GM10248 (cell line): Measurements from ENCODE around the gene FALEC.

Experiments used
- CTCF ChIA-PET: fragments of 300-600 bp; sonication (Branson Sonifier 250); formaldehyde crosslinking; extraction: SDS; loops from one replicate; lab custom pipeline; 2021; ENCODE audit warnings: antibody characterized with exemption; lab: Yijun Ruan, JAX
- POLR2A ChIA-PET: fragments of 350-650 bp; sonication (Branson Sonifier 250); formaldehyde crosslinking; extraction: SDS; loops from one replicate; lab custom pipeline; 2020; ENCODE audit warnings: antibody characterized with exemption; lab: Yijun Ruan, JAX
- DNase-seq: peaks from one replicate; pipeline ENCODE4 v3.0.0; 2012; ENCODE audit errors: extremely low spot score
- TF ChIP-seq, protein P1 (sequence below): IDR thresholded peaks from 2 replicates; pipeline ENCODE4 v1.5.1; 2012; ENCODE audit warnings: mild to moderate bottlenecking, low read depth; ENCODE audit errors: extremely low read depth, missing control alignments, control extremely low read depth

FALEC gene

DNA sequence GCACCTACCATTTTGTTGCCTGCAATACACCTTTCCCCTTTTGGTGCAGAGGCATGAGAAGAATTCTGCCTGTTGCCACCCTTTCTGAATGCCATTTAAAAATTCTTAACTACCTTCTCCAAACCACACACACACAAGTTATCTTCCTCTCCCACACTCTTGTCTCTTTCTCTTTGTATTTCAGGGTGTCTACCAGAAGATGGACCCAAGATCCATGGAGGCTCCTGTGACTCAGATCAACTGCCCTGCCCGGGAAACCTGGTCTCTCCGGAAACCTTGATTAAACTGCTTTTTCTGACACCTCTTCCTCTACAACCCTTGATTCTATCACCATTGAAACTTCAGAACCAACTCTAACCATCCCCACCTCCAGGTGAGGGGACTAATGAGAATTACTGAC lies 30.7 kb upstream of the FALEC start:
- POLR2A ChIA-PET, result interaction anchor here (0.7 kb wide), 1 partner anchor 87 kb away, joined by 10 read pairs; no protein-coding TSS in a partner anchor
- TF ChIP-seq, protein P1, sequence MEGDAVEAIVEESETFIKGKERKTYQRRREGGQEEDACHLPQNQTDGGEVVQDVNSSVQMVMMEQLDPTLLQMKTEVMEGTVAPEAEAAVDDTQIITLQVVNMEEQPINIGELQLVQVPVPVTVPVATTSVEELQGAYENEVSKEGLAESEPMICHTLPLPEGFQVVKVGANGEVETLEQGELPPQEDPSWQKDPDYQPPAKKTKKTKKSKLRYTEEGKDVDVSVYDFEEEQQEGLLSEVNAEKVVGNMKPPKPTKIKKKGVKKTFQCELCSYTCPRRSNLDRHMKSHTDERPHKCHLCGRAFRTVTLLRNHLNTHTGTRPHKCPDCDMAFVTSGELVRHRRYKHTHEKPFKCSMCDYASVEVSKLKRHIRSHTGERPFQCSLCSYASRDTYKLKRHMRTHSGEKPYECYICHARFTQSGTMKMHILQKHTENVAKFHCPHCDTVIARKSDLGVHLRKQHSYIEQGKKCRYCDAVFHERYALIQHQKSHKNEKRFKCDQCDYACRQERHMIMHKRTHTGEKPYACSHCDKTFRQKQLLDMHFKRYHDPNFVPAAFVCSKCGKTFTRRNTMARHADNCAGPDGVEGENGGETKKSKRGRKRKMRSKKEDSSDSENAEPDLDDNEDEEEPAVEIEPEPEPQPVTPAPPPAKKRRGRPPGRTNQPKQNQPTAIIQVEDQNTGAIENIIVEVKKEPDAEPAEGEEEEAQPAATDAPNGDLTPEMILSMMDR, result no peak
- DNase-seq, result no peak
- CTCF ChIA-PET, result interaction anchor here (1.7 kb wide), 1 partner anchor 76 kb away, joined by 5 read pairs; no protein-coding TSS in a partner anchor

DNA sequence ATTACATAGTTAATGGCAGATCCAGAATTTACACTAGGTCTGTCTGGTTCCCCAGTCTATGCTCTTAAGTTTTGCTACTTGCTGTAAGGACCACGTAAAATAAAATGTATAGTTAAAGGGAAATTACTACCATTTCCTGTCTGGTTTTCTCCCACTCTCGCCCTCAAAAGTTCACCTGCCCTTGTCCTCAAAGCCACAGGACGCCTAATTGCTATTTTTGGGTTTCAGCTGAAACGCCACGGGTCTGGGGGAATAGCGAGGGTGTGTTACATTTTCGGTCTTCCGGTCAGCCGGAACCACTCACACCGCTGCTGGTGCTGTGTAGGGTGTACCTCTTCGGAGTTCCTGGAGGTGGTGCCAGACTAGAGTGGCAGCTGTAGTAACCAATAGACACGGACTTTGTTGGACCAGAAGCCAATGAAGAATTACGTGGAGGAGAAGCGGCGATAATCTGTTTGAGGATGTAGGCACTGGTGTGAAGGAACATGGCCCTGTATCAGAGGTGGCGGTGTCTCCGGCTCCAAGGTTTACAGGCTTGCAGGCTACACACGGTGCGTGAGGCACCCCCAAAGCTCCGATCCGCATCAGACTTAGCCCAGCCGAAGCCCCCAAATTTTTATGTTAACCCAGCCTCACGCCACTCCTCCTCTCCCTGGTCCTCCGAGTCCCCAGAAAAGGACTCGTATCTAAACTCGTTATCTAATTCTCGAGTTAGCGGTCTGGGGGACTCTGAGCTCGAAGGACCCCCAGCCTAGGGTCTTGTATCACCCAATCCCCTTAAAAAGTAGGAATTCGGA lies 28.4 kb upstream of the FALEC start, which contains the start of gene TARS2:
Gene TARS2, plus strand, starts transcription at position 454 of the 797 bp plus-strand sequence. Its CDS starts 32 bp downstream, at position 486.
- peak; percentile 98 for DNase-seq
- CTCF ChIA-PET, result interaction anchor here (0.8 to 1.7 kb wide), 7 partner anchors 34 to 231 kb away, joined by 3 to 5 read pairs (median 4); partner anchors contain the start of gene MCL1
- POLR2A ChIA-PET, result interaction anchor here (0.9 kb wide), 1 partner anchor 94 kb away, joined by 3 read pairs; no protein-coding TSS in a partner anchor
- TF ChIP-seq, protein P1, result no peak

DNA sequence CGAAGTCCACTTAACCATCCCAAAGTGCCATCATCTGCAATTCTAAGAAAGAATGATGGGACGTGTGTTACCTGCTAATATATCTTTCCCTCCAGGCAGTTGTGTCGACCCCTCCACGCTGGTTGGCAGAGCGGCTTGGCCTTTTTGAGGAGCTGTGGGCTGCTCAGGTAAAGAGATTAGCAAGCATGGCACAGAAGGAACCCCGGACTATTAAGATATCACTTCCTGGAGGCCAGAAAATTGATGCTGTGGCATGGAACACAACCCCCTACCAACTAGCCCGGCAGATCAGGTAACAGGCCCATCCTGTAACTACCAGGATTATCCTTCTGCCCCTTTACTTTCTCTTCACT lies 27.8 kb upstream of the FALEC start:
- DNase-seq, result no peak
- POLR2A ChIA-PET, result no interaction called here
- CTCF ChIA-PET, result interaction anchor here (0.8 to 1.7 kb wide), 5 partner anchors 34 to 232 kb away, joined by 3 to 5 read pairs (median 4); no protein-coding TSS in a partner anchor
- TF ChIP-seq, protein P1, result no peak

DNA sequence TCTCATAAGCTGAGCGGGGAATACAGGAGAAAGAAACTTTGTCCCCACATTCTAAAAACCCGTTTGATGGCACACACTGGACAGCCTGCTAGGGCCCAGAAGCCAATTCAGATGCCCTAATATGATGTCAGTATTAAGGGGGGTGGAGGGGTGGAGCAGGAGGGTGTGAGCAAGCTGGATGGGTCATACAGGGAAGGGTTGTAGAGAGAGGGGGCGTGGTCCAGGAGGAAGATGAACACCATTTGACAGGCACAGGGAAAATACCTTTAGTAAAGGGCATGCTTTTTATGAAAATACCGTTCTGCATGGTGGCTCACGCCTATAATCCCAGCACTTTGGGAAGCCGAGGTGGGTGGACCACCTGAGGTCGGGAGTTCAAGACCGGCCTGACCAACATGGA lies 22.4 kb upstream of the FALEC start:
- DNase-seq, result no peak
- ChIA-PET POLR2A (no interaction called here), CTCF (interaction anchor here (1.5 to 1.7 kb wide), 3 partner anchors 19 to 67 kb away, joined by 3 to 5 read pairs (median 4); no protein-coding TSS in a partner anchor)
- TF ChIP-seq, protein P1, result no peak

DNA sequence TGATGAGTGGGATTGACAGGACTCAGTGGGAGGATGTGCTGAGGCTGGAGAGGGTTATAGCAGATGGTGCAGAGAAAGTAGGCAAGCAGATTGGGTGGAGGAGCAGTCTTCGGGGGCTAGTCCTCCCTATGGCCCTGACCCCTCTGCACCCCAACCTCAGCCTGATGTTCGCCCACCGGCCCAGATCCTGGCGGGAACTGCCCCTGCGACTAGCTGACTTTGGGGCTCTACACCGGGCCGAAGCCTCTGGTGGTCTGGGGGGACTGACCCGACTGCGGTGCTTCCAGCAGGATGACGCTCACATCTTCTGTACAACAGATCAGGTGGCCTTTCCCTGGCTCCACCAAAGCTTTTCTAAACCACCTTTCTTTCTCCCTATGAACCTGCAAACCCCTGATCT lies 17.2 kb upstream of the FALEC start:
- no peak for DNase-seq
- POLR2A ChIA-PET, result no interaction called here
- TF ChIP-seq, protein P1, result no peak
- CTCF ChIA-PET, result interaction anchor here (1.2 to 2.0 kb wide), 5 partner anchors 8 to 242 kb away, joined by 3 to 5 read pairs (median 5); no protein-coding TSS in a partner anchor

DNA sequence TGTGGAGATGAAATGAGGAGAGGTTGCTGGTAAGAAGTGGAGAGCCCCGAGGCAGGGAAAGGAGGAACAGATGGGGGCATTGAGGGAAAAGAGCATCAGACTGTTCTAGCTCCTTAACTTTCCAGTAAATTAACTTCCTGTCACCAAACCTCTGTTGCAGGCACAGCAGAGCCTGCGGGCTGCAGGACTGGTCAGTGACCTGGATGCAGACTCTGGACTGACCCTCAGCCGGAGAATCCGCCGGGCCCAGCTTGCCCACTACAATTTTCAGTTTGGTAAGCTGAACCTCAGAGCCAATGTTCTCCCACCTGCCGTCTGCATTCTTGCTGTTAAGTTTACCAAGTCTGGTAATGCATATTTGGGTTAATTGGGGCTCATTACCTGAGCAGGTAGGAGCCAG lies 10.1 kb upstream of the FALEC start:
- ChIA-PET POLR2A (interaction anchor here (0.8 kb wide), 1 partner anchor 74 kb away, joined by 3 read pairs; no protein-coding TSS in a partner anchor), CTCF (interaction anchor here (1.1 kb wide), 1 partner anchor 14 kb away, joined by 3 read pairs; no protein-coding TSS in a partner anchor)
- TF ChIP-seq, protein P1, result no peak
- no peak for DNase-seq
